GM18861 (cell line): ENCODE results near the gene LITAFD.
"Not testable (repeated sequence)": the region's sequence is repeated elsewhere in the genome, so short reads cannot be mapped to it uniquely, and the experiment has no call there.

Source experiments
- ATAC-seq: cut with Tn5 transposase; IDR thresholded peaks from one replicate; pipeline ENCODE4 v1.9.1; 2021; ENCODE audit not compliant: unreplicated experiment

LITAFD gene

DNA sequence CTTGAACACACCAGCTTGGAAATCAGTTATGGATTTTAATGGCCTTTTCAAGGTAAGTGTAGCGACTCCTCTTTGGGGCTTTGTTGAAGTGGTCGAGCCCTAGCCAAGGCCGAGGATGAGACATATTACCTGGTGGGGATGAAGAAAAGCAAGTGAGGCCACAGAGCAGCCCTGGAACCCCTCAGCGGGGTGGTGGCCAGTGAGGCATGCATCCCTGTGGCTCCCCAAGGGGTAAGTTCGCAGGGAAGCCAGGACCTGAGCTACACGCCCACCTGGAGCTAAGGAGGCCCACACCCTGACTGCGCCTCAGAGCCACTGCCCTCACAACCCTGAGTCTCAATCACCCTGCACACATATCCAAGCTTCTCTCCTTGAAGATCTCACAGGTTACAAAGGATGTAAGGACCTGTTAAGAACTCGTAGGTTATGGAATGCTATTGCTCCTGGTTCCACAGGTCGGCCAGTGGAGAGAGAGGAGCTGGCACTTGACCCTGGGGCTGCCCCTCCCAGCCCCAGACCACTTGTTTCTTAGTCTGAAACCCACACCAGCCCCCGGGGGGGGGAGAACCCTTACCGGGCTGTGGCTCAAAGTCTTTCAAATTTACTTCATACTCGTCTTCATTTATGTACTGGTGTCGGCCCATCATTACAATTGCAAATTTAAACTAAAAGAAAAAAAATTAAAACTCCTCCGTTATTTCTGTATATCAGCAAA is 12.0 kb downstream of the LITAFD start:
- no peak for ATAC-seq

GRCh38 chr16:8894736-8895334 is 12.7 kb downstream of the LITAFD start:
- no peak for ATAC-seq

GRCh38 chr16:8898660-8899318 is 16.6 kb downstream of the LITAFD start:
- peak; percentile 29 for ATAC-seq

GRCh38 chr16:8899709-8900317 is 17.7 kb downstream of the LITAFD start:
- ATAC-seq, result peak; percentile 53

GRCh38 chr16:8900343-8900742 is 18.2 kb downstream of the LITAFD start:
- no peak for ATAC-seq

GRCh38 chr16:8901320-8901861 is 19.2 kb downstream of the LITAFD start:
- ATAC-seq, result no peak

DNA sequence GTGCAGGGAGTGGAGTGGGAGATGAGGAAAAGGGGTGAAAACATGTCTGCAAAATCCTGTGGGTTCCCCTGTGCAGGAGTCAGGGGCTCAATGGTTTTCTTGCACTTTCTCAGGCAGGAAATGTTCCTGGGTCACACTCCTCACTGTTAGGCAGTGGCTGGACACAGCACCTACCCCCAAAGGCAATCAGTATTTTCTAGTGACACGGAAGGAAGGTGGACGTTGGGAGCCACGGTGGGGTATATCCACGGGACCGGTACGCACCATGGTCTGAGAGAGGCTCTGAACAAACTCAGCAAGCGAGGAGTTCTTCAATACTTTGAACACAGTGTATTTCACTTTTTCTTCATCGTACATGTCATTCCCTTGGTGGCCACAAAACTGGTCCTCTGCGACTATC is 20.9 kb downstream of the LITAFD start:
- no peak for ATAC-seq

- no peak for ATAC-seq
Observed at GRCh38 chr16:8904018-8904430, 21.9 kb downstream of the LITAFD start.

- ATAC-seq, result peak; percentile 52
Observed at GRCh38 chr16:8905168-8905762, 23.1 kb downstream of the LITAFD start.

DNA sequence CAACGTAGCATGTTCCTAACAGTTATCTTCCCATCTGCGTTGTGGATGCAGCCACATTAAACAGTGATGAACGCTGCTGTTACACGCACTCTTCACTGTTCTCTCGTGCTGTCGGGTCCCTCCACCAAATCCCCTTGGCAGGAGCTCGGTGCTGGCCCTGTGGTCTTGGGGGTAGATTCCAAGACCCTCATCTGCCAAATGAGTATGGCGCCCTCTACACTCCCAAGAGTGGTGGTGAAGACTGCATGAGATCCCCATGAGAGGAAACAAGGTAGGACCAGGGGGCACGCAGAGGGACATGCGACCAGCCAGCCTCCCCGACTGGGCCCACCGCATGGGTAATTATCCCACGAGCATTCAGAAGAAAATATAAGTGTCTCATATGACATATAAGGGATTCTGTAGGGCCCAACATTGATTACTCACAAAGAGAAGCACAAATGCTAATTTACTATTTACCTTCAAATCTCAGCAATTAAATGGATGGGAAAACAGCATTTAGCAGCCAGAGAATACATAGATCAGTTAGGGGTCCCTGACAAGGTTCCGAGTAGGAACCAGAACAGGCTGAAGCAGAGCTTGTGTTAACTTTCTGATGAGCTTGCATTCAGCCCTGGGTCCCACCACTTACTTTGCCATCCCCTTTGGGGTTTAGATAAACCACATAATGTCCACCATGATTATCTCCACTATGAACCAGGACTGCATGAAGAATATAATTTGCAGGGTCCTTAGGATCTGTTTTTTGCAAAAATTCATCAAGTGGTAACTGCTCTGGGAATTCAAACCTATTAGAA is 23.8 kb downstream of the LITAFD start:
- ATAC-seq, result no peak

DNA sequence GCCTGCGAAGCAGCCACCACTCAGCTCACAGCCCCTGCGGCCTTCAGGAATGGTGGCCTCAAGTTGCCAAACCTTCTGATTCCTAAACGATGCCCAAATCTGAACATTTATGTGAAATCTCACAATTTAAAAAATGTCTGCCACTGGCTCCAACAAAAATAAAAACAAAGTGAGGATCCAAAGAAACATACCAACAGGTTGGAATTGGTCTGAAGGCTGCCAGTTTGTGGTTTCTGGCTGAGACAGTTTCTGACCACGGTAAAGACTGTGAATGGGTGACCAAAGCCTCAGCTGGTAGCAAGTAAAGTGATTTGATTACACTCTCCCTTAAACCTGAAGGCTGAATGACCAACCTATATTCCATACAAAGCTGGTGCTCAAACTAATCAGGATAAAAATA is 24.9 kb downstream of the LITAFD start:
- no peak for ATAC-seq

- ATAC-seq, result no peak
Observed at GRCh38 chr16:8908810-8909468, 26.8 kb downstream of the LITAFD start.

- no peak for ATAC-seq
Observed at GRCh38 chr16:8910811-8911210, 28.7 kb downstream of the LITAFD start.

DNA sequence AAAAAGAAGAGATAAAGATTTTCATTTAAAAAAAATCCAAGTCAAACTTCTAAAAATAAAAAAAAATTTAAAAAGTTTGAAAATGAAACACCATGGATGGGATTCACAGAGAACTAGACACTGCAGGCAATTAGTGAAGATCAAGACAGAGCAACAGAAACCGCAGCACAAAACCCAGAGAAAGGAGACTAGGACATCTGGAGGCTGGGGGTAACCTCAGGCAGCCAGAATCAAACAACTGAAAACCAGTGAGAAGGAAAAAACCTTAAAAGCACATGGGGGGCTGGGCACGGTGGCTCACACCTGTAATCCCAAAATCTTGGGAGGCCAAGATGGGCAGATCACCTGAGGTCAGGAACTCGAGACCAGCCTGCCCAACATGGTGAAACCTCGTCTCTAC is 30.6 kb downstream of the LITAFD start:
- no peak for ATAC-seq

- no peak for ATAC-seq
Observed at GRCh38 chr16:8914098-8914497, 31.9 kb downstream of the LITAFD start.

DNA sequence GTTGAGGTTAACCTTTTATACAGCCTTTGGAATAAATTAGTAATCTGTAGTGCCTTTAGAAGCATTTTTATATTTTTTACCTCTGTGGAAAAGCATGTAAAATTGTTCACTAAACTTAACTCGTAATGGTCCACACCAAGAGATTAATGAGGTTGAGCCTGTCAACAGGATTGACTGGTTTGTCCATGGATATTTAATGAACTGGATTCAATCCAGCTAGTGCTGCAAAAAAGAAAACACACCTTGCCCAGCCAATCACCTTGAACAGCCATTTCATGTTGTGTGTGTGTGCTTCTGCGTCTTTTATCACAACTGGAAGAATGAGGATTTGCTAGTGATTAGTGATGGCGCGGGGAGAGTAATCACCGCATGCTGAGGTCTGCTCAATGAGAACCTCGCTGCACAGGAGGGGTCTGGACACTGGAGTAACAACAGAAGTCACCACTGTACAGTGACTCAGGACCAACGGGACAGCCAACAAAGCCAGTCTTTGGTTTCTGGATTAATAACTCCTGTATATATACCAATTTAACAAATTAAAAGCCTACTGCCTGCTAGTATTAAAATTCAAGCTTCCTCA is 33.7 kb downstream of the LITAFD start:
- no peak for ATAC-seq

- ATAC-seq, result no peak
Observed at GRCh38 chr16:8916541-8917225, 34.5 kb downstream of the LITAFD start.

GRCh38 chr16:8917336-8917735 is 35.2 kb downstream of the LITAFD start:
- ATAC-seq, result not testable (repeated sequence)
